ENCODE results near the gene STX10.
"Not testable (repeated sequence)": the region's sequence is repeated elsewhere in the genome, so short reads cannot be mapped to it uniquely, and the experiment has no call there.

Gene STX10

GRCh38 chr19:13150187-13150930, at the start of gene STX10, which contains the start of gene IER2:
TSS of gene STX10 (minus strand) at chr19:13150375. CDS start at chr19:13150173, 202 bp downstream.
TSS of gene IER2 (plus strand) at chr19:13150411. CDS start at chr19:13153187, 2,776 bp downstream.
- DNase-seq (ENCODE audit: low read depth, low spot score) = no peak

GRCh38 chr19:13198634-13199033, 48.5 kb upstream of the STX10 start:
- DNase-seq (ENCODE audit: low read depth, low spot score) = no peak

GRCh38 chr19:13195678-13196077, 45.5 kb upstream of the STX10 start:
- DNase-seq (ENCODE audit: low read depth, low spot score) = no peak

GRCh38 chr19:13190781-13191540, 40.8 kb upstream of the STX10 start:
- DNase-seq (ENCODE audit: low read depth, low spot score) = no peak

- no peak for DNase-seq (ENCODE audit: low read depth, low spot score)
Observed at GRCh38 chr19:13189600-13189999, 39.4 kb upstream of the STX10 start.

GRCh38 chr19:13187419-13187818, 37.2 kb upstream of the STX10 start:
- DNase-seq (ENCODE audit: low read depth, low spot score) = no peak

- DNase-seq (ENCODE audit: low read depth, low spot score) = not testable (repeated sequence)
Observed at GRCh38 chr19:13186688-13187087, 36.5 kb upstream of the STX10 start.

GRCh38 chr19:13185763-13186657, 35.8 kb upstream of the STX10 start:
- DNase-seq (ENCODE audit: low read depth, low spot score) = not testable (repeated sequence)

GRCh38 chr19:13184926-13185325, 34.8 kb upstream of the STX10 start:
- not testable (repeated sequence) for DNase-seq (ENCODE audit: low read depth, low spot score)

- no peak for DNase-seq (ENCODE audit: low read depth, low spot score)
Observed at GRCh38 chr19:13181747-13182388, 31.7 kb upstream of the STX10 start.

- not testable (repeated sequence) for DNase-seq (ENCODE audit: low read depth, low spot score)
Observed at GRCh38 chr19:13178291-13178690, 28.1 kb upstream of the STX10 start.

- DNase-seq (ENCODE audit: low read depth, low spot score) = not testable (repeated sequence)
Observed at GRCh38 chr19:13177584-13177983, 27.4 kb upstream of the STX10 start.

GRCh38 chr19:13176345-13176744, 26.2 kb upstream of the STX10 start:
- no peak for DNase-seq (ENCODE audit: low read depth, low spot score)

- DNase-seq (ENCODE audit: low read depth, low spot score) = no peak
Observed at GRCh38 chr19:13173139-13173737, 23.1 kb upstream of the STX10 start.

GRCh38 chr19:13172346-13173138, 22.4 kb upstream of the STX10 start:
- no peak for DNase-seq (ENCODE audit: low read depth, low spot score)

GRCh38 chr19:13171146-13171545, 21.0 kb upstream of the STX10 start:
- no peak for DNase-seq (ENCODE audit: low read depth, low spot score)

GRCh38 chr19:13169769-13170168, 19.6 kb upstream of the STX10 start:
- no peak for DNase-seq (ENCODE audit: low read depth, low spot score)

GRCh38 chr19:13166151-13166550, 16.0 kb upstream of the STX10 start:
- DNase-seq (ENCODE audit: low read depth, low spot score) = not testable (repeated sequence)

GRCh38 chr19:13165162-13165997, 15.2 kb upstream of the STX10 start:
- no peak for DNase-seq (ENCODE audit: low read depth, low spot score)

Measured in smooth muscle cell of the brain vasculature (primary cell).